ENCODE data around the gene PSMA5.
"Not testable (repeated sequence)": the region's sequence is repeated elsewhere in the genome, so short reads cannot be mapped to it uniquely, and the experiment has no call there.

Gene PSMA5

DNA sequence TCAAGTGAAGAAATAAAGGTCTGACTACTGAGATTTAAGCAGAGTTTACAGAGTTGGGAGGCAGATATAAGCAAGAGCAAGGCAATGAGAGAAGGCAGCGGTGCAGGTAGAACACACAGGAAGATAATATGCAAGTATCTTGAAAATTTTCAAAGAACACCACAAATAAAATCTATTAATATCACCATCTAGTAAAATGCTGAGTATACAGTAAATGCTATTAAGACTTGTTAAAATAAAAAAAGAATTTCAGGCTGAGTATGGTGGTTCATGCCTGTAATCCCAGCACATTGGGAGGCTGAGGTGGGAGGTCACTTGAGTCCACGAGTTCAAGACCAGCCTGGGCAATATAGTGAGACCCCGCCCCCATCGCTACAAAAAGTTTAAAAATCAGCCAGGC is 48.5 kb downstream of the PSMA5 start:
- Histone ChIP-seq H3K9ac (ENCODE audit: low read depth, low read length) (no peak overlapping the region), H3K9me3 (ENCODE audit: control insufficient read depth, insufficient read depth, low read length) (no peaks in the 10 kb centered on the region), H3K36me3 (ENCODE audit: insufficient read depth, low read length) (no peaks in the 10 kb centered on the region), H3K4me1 (ENCODE audit: insufficient read depth, low read length) (peaks cover 7% of the 10 kb centered on the region)

DNA sequence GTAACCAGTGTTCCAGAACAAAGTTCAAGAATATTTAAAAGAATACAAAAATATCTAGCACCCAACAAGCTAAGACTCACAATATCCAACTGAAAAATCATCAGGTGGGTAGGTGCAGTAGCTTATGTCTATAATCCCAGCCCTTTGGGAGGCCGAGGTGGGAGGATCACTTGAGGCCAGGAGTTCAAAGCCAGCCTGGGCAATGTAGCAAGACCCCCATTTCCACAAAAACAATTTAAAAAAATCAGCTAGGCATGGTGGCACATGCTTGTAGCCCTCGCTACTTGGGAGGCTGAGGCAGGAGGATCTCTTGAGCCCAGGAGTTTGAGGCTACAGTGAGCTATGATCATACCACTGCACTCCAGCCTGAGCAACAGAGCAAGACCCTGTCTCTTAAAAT is 52.6 kb downstream of the PSMA5 start:
- H3K36me3 ChIP-seq (ENCODE audit: insufficient read depth, low read length); H3K9me3 ChIP-seq (ENCODE audit: control insufficient read depth, insufficient read depth, low read length); H3K9ac ChIP-seq (ENCODE audit: low read depth, low read length): not testable (repeated sequence)
- peaks cover 17% of the 10 kb centered on the region for H3K4me1 ChIP-seq (ENCODE audit: insufficient read depth, low read length)

DNA sequence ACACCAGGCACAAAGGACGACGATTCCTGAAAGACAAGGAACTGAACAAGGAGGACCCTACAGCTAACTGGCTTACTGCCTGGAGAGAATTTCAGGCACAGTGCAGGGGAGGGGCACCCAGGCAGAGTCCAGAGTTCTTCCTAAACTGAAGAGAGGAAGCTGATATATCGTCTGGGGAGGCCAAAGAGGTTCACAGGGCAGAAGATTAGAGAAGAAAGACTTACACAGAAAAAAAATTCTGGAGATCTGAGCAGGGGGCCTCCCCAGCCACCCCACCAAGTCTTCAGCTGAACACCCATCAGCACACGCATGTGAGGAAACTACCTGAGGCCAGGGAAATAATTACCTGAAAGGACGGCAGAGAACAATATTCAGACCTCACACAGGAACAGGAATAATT is 53.1 kb downstream of the PSMA5 start:
- Histone ChIP-seq H3K9ac (ENCODE audit: low read depth, low read length) (no peak overlapping the region), H3K4me1 (ENCODE audit: insufficient read depth, low read length) (peaks cover 17% of the 10 kb centered on the region), H3K9me3 (ENCODE audit: control insufficient read depth, insufficient read depth, low read length) (no peaks in the 10 kb centered on the region), H3K36me3 (ENCODE audit: insufficient read depth, low read length) (no peaks in the 10 kb centered on the region)

DNA sequence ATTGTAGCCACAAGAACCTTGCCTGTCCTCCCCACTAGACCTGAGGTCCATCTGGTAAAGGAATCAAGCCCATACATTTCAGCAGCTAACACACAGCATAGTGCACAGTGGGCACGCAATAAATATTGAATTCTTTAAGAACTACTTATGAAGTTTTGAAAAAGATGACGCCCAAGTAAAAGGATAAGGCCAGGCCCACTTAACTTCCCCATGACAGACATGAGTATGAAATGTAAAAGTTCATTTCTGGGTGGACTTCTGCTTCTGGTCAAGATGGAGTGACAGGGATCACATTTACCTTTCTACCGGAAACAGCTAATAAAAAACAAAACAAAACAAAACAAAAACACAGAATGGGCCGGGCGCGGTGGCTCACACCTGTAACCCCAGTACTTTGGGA is 54.0 kb downstream of the PSMA5 start:
- Histone ChIP-seq H3K9ac (ENCODE audit: low read depth, low read length) (no peak overlapping the region), H3K36me3 (ENCODE audit: insufficient read depth, low read length) (no peaks in the 10 kb centered on the region; the same call in 1 of the 2 replicates), H3K4me1 (ENCODE audit: insufficient read depth, low read length) (peaks cover 17% of the 10 kb centered on the region), H3K9me3 (ENCODE audit: control insufficient read depth, insufficient read depth, low read length) (no peaks in the 10 kb centered on the region)

DNA sequence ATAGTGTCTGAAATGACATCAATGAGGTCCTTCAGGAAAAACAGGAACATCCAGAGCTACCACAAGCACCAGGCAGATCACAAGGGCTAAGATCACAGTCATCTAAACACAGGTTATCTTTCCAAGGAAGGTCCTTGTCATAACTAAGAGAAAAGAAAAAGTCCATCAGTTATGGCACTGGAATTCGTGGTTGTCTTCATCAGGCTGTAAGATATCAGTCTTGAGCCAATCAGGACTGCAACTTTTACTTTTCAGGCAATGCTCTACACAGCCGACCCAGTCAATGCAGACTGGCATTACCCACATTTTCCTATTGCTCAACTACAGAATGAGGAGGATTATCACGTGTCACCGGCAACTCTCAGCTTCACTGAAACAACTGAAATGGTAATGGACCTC is 54.9 kb downstream of the PSMA5 start:
- no peak overlapping the region for H3K9ac ChIP-seq (ENCODE audit: low read depth, low read length)
- peaks cover 2% of the 10 kb centered on the region; the same call in 1 of the 2 replicates for H3K36me3 ChIP-seq (ENCODE audit: insufficient read depth, low read length)
- no peaks in the 10 kb centered on the region for H3K9me3 ChIP-seq (ENCODE audit: control insufficient read depth, insufficient read depth, low read length)
- peaks cover 17% of the 10 kb centered on the region for H3K4me1 ChIP-seq (ENCODE audit: insufficient read depth, low read length)

DNA sequence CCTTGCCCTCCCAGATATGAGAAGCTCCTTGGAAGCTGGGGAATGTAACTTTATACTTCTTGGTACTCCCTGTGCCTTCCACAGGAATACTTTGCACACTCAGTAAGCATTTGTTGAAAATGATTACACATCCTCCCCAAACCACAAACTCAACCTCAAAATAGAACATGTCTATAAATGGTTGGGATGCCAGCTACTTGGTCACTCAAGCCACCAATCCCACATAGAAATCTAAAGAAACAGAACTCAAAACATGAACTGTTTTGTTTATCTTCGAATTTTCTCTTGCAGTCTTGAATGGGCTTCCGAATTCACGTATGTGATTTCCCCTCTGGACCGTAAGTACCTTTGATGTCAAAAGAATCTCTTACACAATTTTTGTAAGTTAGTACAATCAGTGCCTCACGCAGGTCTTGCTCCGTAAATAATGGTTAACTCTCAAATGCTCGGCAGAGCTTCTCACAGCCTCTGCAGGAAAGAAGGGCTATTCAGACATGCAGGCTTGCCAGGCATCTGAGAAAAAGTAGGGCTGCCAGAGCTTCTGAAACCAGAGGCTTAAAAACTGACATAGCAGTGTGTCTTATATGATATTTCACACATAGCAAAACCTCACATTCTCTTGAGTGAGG is 55.4 kb downstream of the PSMA5 start:
- H3K9ac ChIP-seq (ENCODE audit: low read depth, low read length), result no peak overlapping the region
- peaks cover 17% of the 10 kb centered on the region for H3K4me1 ChIP-seq (ENCODE audit: insufficient read depth, low read length)
- peaks cover 4% of the 10 kb centered on the region; the same call in 1 of the 2 replicates for H3K36me3 ChIP-seq (ENCODE audit: insufficient read depth, low read length)

DNA sequence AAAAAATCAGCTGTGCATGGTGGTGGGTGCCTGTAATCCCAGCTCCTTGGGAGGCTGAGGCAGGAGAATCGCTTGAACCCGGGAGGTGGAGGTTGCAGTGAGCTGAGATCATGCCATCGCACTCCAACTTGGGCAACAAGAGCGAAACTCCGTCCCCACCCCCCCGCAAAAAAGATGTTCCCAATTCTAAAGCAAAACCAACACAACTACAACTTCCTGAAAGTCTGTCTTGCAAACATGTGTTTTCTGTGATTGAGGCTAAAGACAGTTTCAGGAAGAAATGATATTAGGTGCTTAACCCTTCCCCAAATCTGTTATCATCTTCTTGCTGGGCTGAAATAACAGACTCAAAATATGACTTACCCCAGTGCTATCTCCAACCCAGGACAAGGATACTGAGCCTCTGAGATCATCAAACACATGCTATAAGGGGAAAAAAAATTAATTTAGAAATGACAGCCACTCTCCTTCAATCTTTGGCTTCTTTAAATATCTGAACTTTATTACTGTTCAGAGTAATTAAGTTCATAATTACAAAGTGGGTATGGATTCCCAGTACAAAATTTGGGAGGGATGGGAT is 57.0 kb downstream of the PSMA5 start:
- no peak overlapping the region for H3K9ac ChIP-seq (ENCODE audit: low read depth, low read length)
- no peaks in the 10 kb centered on the region for H3K9me3 ChIP-seq (ENCODE audit: control insufficient read depth, insufficient read depth, low read length)
- H3K36me3 ChIP-seq (ENCODE audit: insufficient read depth, low read length), result peaks cover 9% of the 10 kb centered on the region; the same call in 1 of the 2 replicates
- H3K4me1 ChIP-seq (ENCODE audit: insufficient read depth, low read length), result peaks cover 17% of the 10 kb centered on the region

More for the DNA sequence above, 55.4 kb downstream of the PSMA5 start:
- no peaks in the 10 kb centered on the region for H3K9me3 ChIP-seq (ENCODE audit: control insufficient read depth, insufficient read depth, low read length)

DNA sequence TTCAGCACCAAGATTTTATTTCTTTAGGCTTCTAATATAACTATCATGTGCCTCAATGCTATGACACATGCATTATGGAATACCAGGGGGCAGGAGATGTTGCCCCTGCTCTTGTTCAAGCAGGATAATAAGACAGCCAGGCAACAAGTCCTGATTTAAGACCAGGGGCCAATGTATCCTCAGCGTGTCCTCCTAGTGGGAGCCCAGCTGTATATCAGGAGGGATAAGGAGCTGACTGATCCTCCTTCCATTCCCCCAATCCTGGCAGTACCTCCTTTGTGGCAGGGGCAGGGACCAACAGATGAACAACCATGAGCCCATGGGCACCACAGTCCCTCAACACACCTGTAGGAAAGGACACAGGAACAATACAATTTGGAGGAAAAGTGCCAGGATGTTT is 57.8 kb downstream of the PSMA5 start:
- H3K9ac ChIP-seq (ENCODE audit: low read depth, low read length), result no peak overlapping the region
- no peaks in the 10 kb centered on the region for H3K9me3 ChIP-seq (ENCODE audit: control insufficient read depth, insufficient read depth, low read length)
- H3K36me3 ChIP-seq (ENCODE audit: insufficient read depth, low read length), result peaks cover 9% of the 10 kb centered on the region; the same call in 1 of the 2 replicates
- H3K4me1 ChIP-seq (ENCODE audit: insufficient read depth, low read length), result peaks cover 17% of the 10 kb centered on the region

DNA sequence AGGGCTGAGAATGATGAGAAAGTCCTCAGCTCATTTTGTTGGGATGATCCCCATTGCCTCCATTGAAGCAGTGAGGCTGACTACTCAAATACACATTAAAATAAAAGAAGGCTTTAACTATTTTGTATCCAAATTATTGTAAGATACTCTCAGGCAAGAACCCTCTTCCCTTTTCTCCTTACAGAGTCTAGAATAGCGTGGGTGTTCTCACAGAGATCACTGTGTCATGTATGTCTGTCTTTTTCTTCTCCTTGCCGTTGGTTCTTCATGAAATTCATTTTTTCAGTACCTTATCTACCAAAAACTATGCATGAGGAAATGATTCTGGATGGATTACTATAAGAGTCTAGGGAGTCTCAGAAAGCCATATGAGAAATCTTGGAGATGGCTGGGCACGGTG is 58.6 kb downstream of the PSMA5 start:
- peaks cover 9% of the 10 kb centered on the region; the same call in 1 of the 2 replicates for H3K36me3 ChIP-seq (ENCODE audit: insufficient read depth, low read length)
- H3K4me1 ChIP-seq (ENCODE audit: insufficient read depth, low read length), result peaks cover 12% of the 10 kb centered on the region

DNA sequence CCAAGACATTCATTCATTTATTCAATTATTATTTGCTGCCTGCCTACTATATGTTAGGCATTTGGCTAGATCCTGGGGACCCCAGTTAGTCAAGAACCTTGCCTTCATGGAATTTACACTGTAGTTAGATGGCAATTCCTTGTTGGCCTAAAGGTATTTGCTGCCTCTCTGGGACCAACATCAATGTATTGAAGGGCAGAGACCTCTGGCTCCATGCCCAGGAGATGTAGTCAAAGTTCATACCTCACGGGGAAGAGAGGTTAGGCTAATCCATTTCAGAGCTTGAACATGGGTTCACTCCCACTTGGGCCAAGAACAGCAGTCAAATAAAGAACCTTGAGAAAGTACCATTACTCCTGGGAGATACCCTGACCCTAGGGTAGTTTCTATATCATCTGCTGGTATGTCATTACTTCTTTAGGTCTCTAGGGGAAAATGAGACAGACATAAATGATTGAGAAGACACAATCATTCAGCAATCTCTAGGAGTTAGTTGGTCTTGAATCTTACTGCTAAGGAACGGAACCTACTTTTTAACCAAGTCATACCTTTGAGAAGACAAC is 60.5 kb downstream of the PSMA5 start:
- Histone ChIP-seq H3K9me3 (ENCODE audit: control insufficient read depth, insufficient read depth, low read length) (no peaks in the 10 kb centered on the region), H3K4me1 (ENCODE audit: insufficient read depth, low read length) (0 out of 2 replicates have a peak, but pooled peaks cover 1% of the 10 kb centered on the region), H3K36me3 (ENCODE audit: insufficient read depth, low read length) (peaks cover 9% of the 10 kb centered on the region; the same call in 1 of the 2 replicates), H3K9ac (ENCODE audit: low read depth, low read length) (no peak overlapping the region)

More for the DNA sequence above, 58.6 kb downstream of the PSMA5 start:
- H3K9me3 ChIP-seq (ENCODE audit: control insufficient read depth, insufficient read depth, low read length), result no peaks in the 10 kb centered on the region
- no peak overlapping the region for H3K9ac ChIP-seq (ENCODE audit: low read depth, low read length)

DNA sequence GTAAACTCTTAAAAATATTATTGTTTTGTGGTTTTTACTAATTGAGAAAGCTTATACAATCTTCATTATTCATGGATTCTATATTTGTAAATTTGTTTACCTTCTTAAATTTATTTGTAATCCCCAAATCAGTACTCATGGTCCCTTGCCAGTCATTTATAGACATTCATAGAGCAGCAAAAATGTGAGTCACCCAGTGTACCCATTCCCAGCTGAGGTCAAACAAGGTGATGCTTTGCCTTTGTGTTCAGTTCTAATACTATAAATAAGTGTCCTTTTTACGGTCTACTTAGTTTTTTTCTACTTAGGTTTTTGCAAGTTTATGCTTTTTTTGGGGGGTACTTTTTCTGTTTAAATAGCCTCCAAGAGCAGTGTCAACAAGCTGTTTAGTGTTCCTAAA is 64.6 kb downstream of the PSMA5 start:
- H3K9me3 ChIP-seq (ENCODE audit: control insufficient read depth, insufficient read depth, low read length), result no peaks in the 10 kb centered on the region
- peaks cover 7% of the 10 kb centered on the region; the same call in 1 of the 2 replicates for H3K36me3 ChIP-seq (ENCODE audit: insufficient read depth, low read length)
- no peaks in the 10 kb centered on the region for H3K4me1 ChIP-seq (ENCODE audit: insufficient read depth, low read length)
- no peak overlapping the region for H3K9ac ChIP-seq (ENCODE audit: low read depth, low read length)

DNA sequence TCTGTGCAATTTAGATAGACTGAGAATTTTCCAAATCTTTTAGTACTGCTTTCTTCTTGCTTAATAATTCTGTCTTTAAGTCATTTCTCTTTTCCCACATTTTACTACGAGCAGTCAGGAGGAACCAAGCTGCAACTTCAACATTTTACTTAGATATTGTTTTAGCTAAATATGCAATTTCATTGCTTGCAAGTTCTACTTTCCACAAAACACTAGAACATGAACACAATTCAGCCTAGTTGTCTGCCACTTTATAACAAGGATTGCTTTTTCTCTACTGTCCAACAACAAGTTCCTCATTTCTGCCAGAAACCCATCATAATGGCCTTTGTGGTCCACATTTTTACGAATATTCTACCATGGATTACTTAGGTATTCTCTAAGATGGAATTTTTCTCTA is 65.2 kb downstream of the PSMA5 start:
- no peaks in the 10 kb centered on the region for H3K9me3 ChIP-seq (ENCODE audit: control insufficient read depth, insufficient read depth, low read length)

DNA sequence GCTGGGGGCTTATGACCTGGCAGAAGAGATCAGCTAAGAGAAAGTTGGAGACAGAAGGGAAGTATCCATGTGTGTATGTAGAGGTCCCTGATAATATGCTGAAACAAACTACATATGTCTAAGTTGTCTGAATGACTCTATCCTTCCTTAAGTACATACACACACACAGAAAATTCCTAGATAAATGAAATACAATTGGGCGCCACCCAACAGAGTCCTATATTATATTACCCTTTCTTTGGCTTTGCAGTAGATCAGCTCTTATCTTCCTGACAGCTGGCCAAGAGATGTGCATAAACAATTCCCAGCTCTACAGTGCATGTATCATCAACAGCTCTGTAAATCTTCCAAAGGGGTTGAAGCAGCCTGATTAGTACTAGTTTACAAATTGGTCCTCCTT is 68.6 kb downstream of the PSMA5 start:
- Histone ChIP-seq H3K9ac (ENCODE audit: low read depth, low read length) (no peak overlapping the region), H3K36me3 (ENCODE audit: insufficient read depth, low read length) (0 out of 2 replicates have a peak, but pooled peaks cover 2% of the 10 kb centered on the region), H3K9me3 (ENCODE audit: control insufficient read depth, insufficient read depth, low read length) (no peaks in the 10 kb centered on the region), H3K4me1 (ENCODE audit: insufficient read depth, low read length) (no peaks in the 10 kb centered on the region)

More for the DNA sequence above, 65.2 kb downstream of the PSMA5 start:
- Histone ChIP-seq H3K4me1 (ENCODE audit: insufficient read depth, low read length) (no peaks in the 10 kb centered on the region), H3K9ac (ENCODE audit: low read depth, low read length) (no peak overlapping the region), H3K36me3 (ENCODE audit: insufficient read depth, low read length) (peaks cover 7% of the 10 kb centered on the region; the same call in 1 of the 2 replicates)

DNA sequence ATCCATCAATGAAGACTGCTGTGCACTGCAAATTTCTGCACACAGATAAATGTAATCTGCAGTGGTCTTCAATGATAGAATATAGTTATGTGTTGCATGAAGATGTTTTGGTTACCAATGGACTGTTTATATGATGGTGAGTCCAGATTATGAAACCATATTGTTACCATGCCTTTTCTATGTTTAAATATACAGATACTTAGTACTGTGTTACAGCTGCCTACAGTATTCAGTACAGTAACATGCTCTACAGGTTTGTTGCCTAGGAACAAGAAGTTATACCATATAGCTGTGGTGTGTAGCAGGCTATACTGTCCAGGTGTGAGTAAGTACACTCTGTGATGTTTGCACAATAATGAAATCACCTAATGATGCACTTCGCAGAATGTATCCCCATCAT is 69.3 kb downstream of the PSMA5 start:
- H3K9ac ChIP-seq (ENCODE audit: low read depth, low read length), result no peak overlapping the region
- H3K4me1 ChIP-seq (ENCODE audit: insufficient read depth, low read length), result no peaks in the 10 kb centered on the region
- 0 out of 2 replicates have a peak, but pooled peaks cover 2% of the 10 kb centered on the region for H3K36me3 ChIP-seq (ENCODE audit: insufficient read depth, low read length)
- no peaks in the 10 kb centered on the region for H3K9me3 ChIP-seq (ENCODE audit: control insufficient read depth, insufficient read depth, low read length)

DNA sequence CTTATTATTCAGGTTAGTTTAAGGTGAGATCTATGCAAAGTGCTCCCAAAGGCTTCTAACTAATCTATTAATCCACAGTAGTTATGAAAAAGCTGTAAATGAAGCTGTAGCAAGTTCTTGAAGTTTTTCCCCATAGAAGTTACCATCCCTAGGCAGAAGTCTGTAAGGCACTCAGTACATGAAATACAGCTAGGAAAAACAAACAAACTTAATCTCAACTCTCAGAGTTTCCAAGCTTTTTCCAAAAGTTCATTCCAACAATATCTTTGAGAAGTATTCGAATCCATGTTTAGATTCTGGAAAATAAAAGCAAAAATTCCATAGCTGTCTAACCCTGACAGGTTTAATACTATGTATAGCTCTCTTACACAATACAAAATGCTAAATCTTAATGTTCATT is 69.7 kb downstream of the PSMA5 start:
- Histone ChIP-seq H3K9ac (ENCODE audit: low read depth, low read length) (no peak overlapping the region), H3K9me3 (ENCODE audit: control insufficient read depth, insufficient read depth, low read length) (no peaks in the 10 kb centered on the region), H3K36me3 (ENCODE audit: insufficient read depth, low read length) (0 out of 2 replicates have a peak, but pooled peaks cover 2% of the 10 kb centered on the region), H3K4me1 (ENCODE audit: insufficient read depth, low read length) (no peaks in the 10 kb centered on the region)

Data from ES-I3 (cell line).